MM.1S (cell line): ENCODE data around the gene ZEB2.

ENCODE experiments used
- EZH2 ChIP-seq: fragments of 300-600 bp; sonication (generic); optimal IDR thresholded peaks from 2 replicates; pipeline ENCODE3; 2017; ENCODE audit warnings: low read depth, mild to moderate bottlenecking, antibody characterized with exemption, low read length, mixed read lengths
- EZH2phosphoT487 ChIP-seq: fragments of 300-600 bp; sonication (generic); IDR thresholded peaks from 2 replicates; pipeline ENCODE4 v1.6.1; 2018; ENCODE audit warnings: antibody characterized with exemption, low read length
- TF ChIP-seq, protein P1 (sequence below): fragments of 300-600 bp; sonication (generic); IDR thresholded peaks from 2 replicates; pipeline ENCODE4 v1.5.1; 2016; ENCODE audit warnings: antibody characterized with exemption, low read length, mixed read lengths

DNA sequence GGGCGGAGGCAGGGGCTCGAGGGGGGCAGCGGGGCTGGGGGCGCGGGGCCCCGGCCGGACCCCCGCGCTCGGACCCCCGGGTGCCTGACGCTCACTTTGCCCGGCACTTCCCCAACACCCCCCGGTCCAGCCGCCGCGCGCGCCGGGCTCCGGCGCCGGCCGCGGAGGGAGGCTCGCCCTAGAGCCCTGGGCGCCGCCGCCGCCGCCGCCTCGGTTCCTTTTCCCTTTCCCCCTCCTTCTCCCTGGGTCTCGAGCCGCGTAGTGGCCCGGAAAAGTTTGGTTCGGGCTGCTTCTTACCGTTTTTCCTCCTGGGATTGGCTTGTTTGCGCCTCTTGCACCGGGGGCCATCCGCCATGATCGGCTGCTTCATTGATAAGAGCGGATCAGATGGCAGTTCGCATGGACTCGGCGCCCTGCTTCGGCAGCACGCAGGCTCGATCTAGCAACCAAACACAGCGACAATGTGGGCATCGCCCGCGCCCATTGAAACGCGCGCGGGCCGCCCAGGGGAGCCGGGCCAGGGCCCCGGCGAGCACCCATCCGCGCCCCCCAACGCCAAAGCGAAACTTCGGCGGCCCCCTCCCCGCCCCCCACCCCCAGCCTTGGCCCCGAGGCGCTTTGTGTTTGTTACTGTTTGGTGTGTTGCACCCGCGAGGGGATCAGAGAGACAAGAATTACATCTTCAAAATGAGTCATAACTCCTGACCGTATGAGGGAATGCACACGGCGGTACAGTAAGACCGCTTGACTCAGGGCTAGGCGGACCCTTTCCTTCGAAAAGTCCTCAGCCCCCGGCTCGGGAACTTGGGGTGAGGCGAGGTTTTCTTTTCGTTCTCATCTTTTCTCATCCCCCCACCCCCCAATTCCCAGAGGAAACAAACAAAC is 2.7 kb downstream of the ZEB2 start:
- TF ChIP-seq, protein P1, sequence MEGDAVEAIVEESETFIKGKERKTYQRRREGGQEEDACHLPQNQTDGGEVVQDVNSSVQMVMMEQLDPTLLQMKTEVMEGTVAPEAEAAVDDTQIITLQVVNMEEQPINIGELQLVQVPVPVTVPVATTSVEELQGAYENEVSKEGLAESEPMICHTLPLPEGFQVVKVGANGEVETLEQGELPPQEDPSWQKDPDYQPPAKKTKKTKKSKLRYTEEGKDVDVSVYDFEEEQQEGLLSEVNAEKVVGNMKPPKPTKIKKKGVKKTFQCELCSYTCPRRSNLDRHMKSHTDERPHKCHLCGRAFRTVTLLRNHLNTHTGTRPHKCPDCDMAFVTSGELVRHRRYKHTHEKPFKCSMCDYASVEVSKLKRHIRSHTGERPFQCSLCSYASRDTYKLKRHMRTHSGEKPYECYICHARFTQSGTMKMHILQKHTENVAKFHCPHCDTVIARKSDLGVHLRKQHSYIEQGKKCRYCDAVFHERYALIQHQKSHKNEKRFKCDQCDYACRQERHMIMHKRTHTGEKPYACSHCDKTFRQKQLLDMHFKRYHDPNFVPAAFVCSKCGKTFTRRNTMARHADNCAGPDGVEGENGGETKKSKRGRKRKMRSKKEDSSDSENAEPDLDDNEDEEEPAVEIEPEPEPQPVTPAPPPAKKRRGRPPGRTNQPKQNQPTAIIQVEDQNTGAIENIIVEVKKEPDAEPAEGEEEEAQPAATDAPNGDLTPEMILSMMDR = no peak
- TF ChIP-seq EZH2 = no peak
- no peak for TF ChIP-seq EZH2phosphoT487
